Sigmoid colon (tissue), 7 donors: ENCODE measurements around the gene TXN2. TPM values are rescaled to one million over a fixed set of nuclear protein-coding genes. Genes with fewer than 3 reads are reported as not detected.

Source experiments
- DNase-seq: peaks from one replicate; pipeline ENCODE4 v3.0.0-alpha.2; 2019
- H3K27ac ChIP-seq, 4 donors: fragments of 200-600 bp; sonication (generic); one replicate each; pipeline ENCODE4 v1.5.1; 2016 to 2019; ENCODE audit warnings: mild to moderate bottlenecking in 1 of 4
- H3K27me3 ChIP-seq, 3 donors: fragments of 200-600 bp; sonication (generic); one replicate each; pipeline ENCODE4 v1.5.1; 2019; ENCODE audit warnings: mild to moderate bottlenecking in 1 of 3
- H3K36me3 ChIP-seq, 4 donors: fragments of 200-600 bp; sonication (generic); one replicate each; pipeline ENCODE4 v1.5.1; 2016 to 2019
- H3K4me1 ChIP-seq, 4 donors: fragments of 200-600 bp; sonication (generic); one replicate each; pipeline ENCODE4 v1.5.1; 2017 to 2019
- H3K4me3 ChIP-seq, 4 donors: fragments of 200-600 bp; sonication (generic); one replicate each; pipeline ENCODE4 v1.5.1; 2017 to 2019; ENCODE audit warnings: mild to moderate bottlenecking in 2 of 4, moderate library complexity in 1 of 4
- H3K9me3 ChIP-seq, 4 donors: fragments of 200-600 bp in 3 of 4; sonication (generic) in 3 of 4; one replicate each; pipeline versions ENCODE4 v1.5.1 to v1.6.1; 2013 to 2019
- EP300 ChIP-seq, 4 donors: sonication (generic); formaldehyde crosslinking; IDR thresholded peaks; one replicate each; pipeline ENCODE4 v1.6.1; 2017; ENCODE audit warnings: antibody characterized with exemption in 4 of 4
- POLR2A ChIP-seq, 2 donors: fragments of 450-650 bp; IDR thresholded peaks; one replicate each; pipeline ENCODE4 v1.6.1; 2016; ENCODE audit warnings: antibody characterized with exemption in 2 of 2, mild to moderate bottlenecking in 2 of 2, moderate library complexity in 2 of 2
- POLR2AphosphoS5 ChIP-seq, 4 donors: sonication (generic); formaldehyde crosslinking; IDR thresholded peaks; one replicate each; pipeline ENCODE4 v1.6.1; 2017; ENCODE audit warnings: antibody characterized with exemption in 4 of 4
- whole genome bisulfite sequencing, 2 donors: extraction: QIAGEN DNeasy Blood & Tissue Kit; methylation state at CpG; one replicate each; pipeline ENCODE4 v1.1.7; 2013; 5-methylcytosine and 5-hydroxymethylcytosine counted together
- intact Hi-C: fragments of 100-400 bp; cut with DNase I; formaldehyde crosslinking; loops from one replicate; pipeline ENCODE4 v1.15.1; 2023
- polyA plus RNA-seq, 3 donors: library from polyadenylated mRNA; stranded (reverse); fragments of 200-250 nt; gene quantifications; one replicate each; pipeline ENCODE4 v1.2.3, GENCODE V29; 2013
- total RNA-seq, 4 donors: library from RNA; depleted of rRNA; stranded (reverse); fragments of >200 nt; gene quantifications; one replicate each; pipeline ENCODE4 v1.1.0, GENCODE V29; 2016
- TF ChIP-seq, protein P1 (sequence below), 4 experiments: fragments of 450-650 bp in 3 of 4; fragments of 200-600 bp in 1 of 4; IDR thresholded peaks; one replicate each; pipeline ENCODE4 v1.5.1; 2016 to 2019; ENCODE audit warnings: antibody characterized with exemption in 4 of 4, mild to moderate bottlenecking in 3 of 4, moderate library complexity in 2 of 4
- donor health status: healthy with polysubstance abuse.
- donor health status: Bipolar disorder and iron deficiency.
- donor health status: healthy.

Gene TXN2
- total and polyA plus RNA-seq, 7 donors = 43.2 to 181 (median 72.2) TPM

DNA sequence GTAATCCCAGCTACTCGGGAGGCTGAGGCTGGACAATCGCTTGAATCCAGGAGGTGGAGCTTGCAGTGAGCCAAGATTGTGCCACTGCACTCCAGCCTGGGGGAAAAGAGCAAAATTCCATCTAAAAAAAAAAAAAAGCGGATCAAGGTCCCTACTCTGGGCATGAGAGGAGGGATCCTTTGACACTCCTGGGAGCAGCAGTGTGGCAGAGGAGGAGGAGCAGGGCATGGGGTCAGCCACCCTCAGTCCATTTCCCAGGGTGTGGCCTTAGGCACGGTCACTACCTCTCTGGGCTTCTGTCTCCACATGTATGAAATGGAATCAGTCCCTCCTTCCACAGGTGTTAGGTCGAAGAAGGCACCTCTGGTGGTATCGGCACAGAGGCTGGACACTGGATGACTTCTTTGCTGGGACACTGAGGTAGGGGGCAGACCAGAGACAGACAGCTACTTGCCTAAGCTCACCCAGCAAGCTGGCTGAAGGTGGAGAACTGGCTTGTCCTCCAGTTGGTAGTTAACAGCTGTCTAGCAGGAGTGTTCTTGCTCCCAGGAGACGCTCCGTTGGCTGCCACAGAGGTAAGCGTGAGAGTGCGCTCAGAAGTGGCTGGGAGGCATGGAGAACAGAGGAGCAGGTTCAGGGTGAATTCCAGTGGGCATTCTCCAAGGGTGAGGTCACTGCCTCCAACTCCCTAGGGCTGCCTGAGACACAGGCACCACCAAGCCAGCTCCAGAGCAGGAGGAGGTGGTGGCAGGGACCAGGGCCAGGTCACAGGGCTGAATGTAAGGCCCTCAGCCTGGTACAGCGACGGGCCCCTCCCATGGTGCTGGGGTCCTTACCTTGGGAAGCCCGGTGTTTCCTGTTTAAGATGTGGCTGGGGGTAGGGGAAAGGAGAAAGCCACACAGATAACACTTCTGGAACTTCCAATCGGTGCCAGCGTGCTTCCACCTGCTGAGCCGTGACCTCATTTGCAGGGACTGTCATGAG, 19.5 kb downstream of the TXN2 start:
- intact Hi-C loops = no loop called here
- peak; percentile 72 for DNase-seq
- Histone ChIP-seq H3K4me1 (peaks cover 0 to 66% (median 55%) of the 10 kb centered on the region in 4 donors), H3K9me3 (no peaks in the 10 kb centered on the region), H3K36me3 (no peaks in the 10 kb centered on the region), H3K4me3 (no peak overlapping the region), H3K27ac (peak overlapping the region; percentile 87 to 98 (median 94)), H3K27me3 (no peaks in the 10 kb centered on the region)
- TF ChIP-seq POLR2AphosphoS5 (IDR thresholded peaks at IDR 0.05) (peak in 2 of 4 donors; percentile 10 to 29), POLR2A (IDR thresholded peaks at IDR 0.05) (no peak)
- WGBS, 2 donors = 71% methylated on average over 16 of the region's 16 CpGs

DNA sequence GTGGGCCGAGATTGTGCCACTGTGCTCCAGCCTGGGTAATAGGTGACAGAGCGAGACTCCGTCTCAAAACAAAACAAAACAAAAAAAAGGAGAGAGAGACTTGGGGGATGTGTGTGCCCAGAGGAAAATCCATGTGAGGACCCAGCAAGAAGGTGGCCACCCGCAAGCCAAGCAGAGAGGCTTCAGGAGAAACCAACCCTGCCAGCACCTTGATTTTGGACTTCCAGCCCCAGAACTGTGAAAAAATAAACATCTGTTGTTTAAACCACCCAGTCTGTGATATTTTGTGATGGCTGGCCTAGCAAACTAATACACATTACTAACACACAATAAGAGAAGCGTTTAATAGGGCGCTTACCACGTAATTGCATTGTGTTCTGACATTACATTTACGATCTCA, 21.2 kb downstream of the TXN2 start:
- Histone ChIP-seq H3K4me1 (peaks cover 0 to 56% (median 47%) of the 10 kb centered on the region in 4 donors), H3K27me3 (no peaks in the 10 kb centered on the region), H3K4me3 (no peak overlapping the region), H3K36me3 (no peaks in the 10 kb centered on the region), H3K27ac (peak overlapping the region; percentile 87 to 98 (median 94)), H3K9me3 (no peaks in the 10 kb centered on the region)
- DNase-seq = no peak
- TF ChIP-seq POLR2AphosphoS5 (IDR thresholded peaks at IDR 0.05) (no peak), EP300 (IDR thresholded peaks at IDR 0.05) (no peak), POLR2A (IDR thresholded peaks at IDR 0.05) (no peak)
- TF ChIP-seq, protein P1, sequence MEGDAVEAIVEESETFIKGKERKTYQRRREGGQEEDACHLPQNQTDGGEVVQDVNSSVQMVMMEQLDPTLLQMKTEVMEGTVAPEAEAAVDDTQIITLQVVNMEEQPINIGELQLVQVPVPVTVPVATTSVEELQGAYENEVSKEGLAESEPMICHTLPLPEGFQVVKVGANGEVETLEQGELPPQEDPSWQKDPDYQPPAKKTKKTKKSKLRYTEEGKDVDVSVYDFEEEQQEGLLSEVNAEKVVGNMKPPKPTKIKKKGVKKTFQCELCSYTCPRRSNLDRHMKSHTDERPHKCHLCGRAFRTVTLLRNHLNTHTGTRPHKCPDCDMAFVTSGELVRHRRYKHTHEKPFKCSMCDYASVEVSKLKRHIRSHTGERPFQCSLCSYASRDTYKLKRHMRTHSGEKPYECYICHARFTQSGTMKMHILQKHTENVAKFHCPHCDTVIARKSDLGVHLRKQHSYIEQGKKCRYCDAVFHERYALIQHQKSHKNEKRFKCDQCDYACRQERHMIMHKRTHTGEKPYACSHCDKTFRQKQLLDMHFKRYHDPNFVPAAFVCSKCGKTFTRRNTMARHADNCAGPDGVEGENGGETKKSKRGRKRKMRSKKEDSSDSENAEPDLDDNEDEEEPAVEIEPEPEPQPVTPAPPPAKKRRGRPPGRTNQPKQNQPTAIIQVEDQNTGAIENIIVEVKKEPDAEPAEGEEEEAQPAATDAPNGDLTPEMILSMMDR (IDR thresholded peaks at IDR 0.05) = no peak
- 70 to 79% methylated on average over 8 of the region's 8 CpGs for WGBS, 2 donors
- intact Hi-C loops = no loop called here

GRCh38 chr22:36457688-36458450, 23.6 kb downstream of the TXN2 start:
- Histone ChIP-seq H3K9me3 (no peaks in the 10 kb centered on the region), H3K4me3 (no peak overlapping the region), H3K27me3 (no peaks in the 10 kb centered on the region), H3K36me3 (no peaks in the 10 kb centered on the region), H3K4me1 (peaks cover 0 to 66% (median 55%) of the 10 kb centered on the region in 4 donors), H3K27ac (peak overlapping the region; percentile 92 to 98 (median 96))
- peak; percentile 83 for DNase-seq
- TF ChIP-seq, protein P1 (IDR thresholded peaks at IDR 0.05) = no peak
- TF ChIP-seq EP300 (IDR thresholded peaks at IDR 0.05) (no peak), POLR2AphosphoS5 (IDR thresholded peaks at IDR 0.05) (peak in 3 of 4 donors; percentile 40 to 65 (median 43)), POLR2A (IDR thresholded peaks at IDR 0.05) (no peak)
- intact Hi-C loops = no loop called here
- 69 to 71% methylated on average over 14 of the region's 14 CpGs for WGBS, 2 donors

DNA sequence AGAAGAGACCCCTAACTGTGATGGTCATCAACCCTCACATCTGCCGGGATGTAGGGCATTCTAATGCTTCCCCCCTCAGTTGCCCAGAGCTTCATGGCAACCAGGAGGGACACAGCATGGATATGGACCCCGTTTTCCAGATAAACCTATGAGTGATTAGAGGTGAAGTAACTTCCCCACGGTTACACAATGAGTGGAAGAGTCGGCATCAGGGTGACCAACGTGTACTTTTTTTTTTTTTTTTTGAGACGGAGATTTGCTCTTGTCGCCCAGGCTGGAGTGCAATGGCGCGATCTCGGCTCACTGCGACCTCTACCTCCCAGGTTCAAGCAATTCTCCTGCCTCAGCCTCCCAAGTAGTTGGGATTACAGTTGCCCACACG, 25.0 kb downstream of the TXN2 start:
- no peaks in the 10 kb centered on the region for H3K27me3 ChIP-seq
- no peak for DNase-seq
- 85 to 88% methylated on average over 12 of the region's 12 CpGs for WGBS, 2 donors
- peak overlapping the region; percentile 92 to 98 (median 96) for H3K27ac ChIP-seq
- no peak for TF ChIP-seq EP300 (IDR thresholded peaks at IDR 0.05)
- TF ChIP-seq POLR2AphosphoS5 (IDR thresholded peaks at IDR 0.05) = no peak
- TF ChIP-seq, protein P1 (IDR thresholded peaks at IDR 0.05) = no peak
- no peak for TF ChIP-seq POLR2A (IDR thresholded peaks at IDR 0.05)
- no peaks in the 10 kb centered on the region for H3K9me3 ChIP-seq
- H3K36me3 ChIP-seq = no peaks in the 10 kb centered on the region
- H3K4me1 ChIP-seq = peaks cover 0 to 68% (median 51%) of the 10 kb centered on the region in 4 donors
- intact Hi-C loops = no loop called here
- H3K4me3 ChIP-seq = no peak overlapping the region
